SK-N-MC (cell line): ENCODE results near the gene CHD9.

Source experiments
- EZH2 ChIP-seq: fragments of 200-600 bp; sonication (generic); IDR thresholded peaks from one replicate; pipeline ENCODE4 v1.6.1; 2017; ENCODE audit warnings: antibody characterized with exemption
- FOXP2 ChIP-seq: optimal IDR thresholded peaks from 2 replicates; pipeline ENCODE3; 2011; ENCODE audit warnings: mild to moderate bottlenecking, moderate library complexity; ENCODE audit not compliant: insufficient read depth; ENCODE audit errors: extremely low read length, control extremely low read depth
- POLR2AphosphoS5 ChIP-seq: IDR thresholded peaks from 2 replicates; pipeline ENCODE4 v1.6.1; 2012; ENCODE audit warnings: mild to moderate bottlenecking, low read depth, low read length, borderline replicate concordance

DNA sequence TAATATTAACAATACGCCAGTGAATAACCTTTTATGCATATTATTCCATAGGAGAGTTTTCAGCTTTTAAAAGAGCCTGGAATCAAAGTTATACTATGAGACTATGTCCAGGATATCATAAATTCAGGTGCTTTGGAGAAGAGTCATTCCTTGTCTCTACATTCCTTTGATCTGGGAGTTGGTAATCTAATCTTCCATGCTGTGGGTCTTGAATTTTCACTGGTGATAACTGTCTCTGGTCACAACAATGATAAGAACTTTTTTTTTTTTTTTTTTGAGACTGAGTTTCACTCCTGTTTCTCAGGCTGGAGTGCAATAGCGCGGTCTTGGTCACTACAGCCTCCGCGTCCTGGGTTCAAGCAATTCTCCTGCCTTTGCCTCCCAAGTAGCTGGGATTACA lies 50.8 kb downstream of the CHD9 start:
- TF ChIP-seq POLR2AphosphoS5: no peak
- TF ChIP-seq EZH2: no peak
- TF ChIP-seq FOXP2: no peak
